OCI-LY1 (cell line): ENCODE measurements around the gene MACROD2.

Experiments
- EZH2 ChIP-seq: fragments of 200-600 bp; sonication (generic), shearing (Covaris generic); IDR thresholded peaks from 2 replicates; pipeline ENCODE4 v1.8.0; 2017; ENCODE audit warnings: borderline replicate concordance, mixed run types, mild to moderate bottlenecking, antibody characterized with exemption, low read length, moderate library complexity, mixed read lengths
- TF ChIP-seq, protein P1 (sequence below): fragments of 200-600 bp; sonication (generic), shearing (Covaris generic); IDR thresholded peaks from 2 replicates; pipeline ENCODE4 v1.5.1; 2017; ENCODE audit warnings: mild to moderate bottlenecking, antibody characterized with exemption, low read length, moderate library complexity, mixed read lengths

DNA sequence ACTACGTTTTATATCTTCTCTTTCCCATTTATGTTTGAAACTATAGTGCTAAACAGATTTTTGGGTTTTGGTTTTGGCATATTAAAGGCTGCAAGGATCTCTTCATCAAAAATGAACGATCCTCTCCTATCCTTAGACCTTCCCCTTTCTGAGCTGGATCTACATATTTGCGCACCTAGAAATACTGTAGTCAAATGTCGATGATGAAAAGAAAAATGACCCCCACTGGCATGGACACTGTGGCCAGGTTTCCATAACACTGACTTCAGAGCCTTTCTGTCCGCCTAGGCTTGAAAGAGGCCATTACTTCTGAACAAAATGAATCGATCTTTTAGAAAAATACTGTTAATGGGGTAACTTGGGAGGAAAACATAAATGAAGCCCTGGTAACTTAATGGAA lies 336.3 kb downstream of the MACROD2 start:
- TF ChIP-seq, protein P1, sequence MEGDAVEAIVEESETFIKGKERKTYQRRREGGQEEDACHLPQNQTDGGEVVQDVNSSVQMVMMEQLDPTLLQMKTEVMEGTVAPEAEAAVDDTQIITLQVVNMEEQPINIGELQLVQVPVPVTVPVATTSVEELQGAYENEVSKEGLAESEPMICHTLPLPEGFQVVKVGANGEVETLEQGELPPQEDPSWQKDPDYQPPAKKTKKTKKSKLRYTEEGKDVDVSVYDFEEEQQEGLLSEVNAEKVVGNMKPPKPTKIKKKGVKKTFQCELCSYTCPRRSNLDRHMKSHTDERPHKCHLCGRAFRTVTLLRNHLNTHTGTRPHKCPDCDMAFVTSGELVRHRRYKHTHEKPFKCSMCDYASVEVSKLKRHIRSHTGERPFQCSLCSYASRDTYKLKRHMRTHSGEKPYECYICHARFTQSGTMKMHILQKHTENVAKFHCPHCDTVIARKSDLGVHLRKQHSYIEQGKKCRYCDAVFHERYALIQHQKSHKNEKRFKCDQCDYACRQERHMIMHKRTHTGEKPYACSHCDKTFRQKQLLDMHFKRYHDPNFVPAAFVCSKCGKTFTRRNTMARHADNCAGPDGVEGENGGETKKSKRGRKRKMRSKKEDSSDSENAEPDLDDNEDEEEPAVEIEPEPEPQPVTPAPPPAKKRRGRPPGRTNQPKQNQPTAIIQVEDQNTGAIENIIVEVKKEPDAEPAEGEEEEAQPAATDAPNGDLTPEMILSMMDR = no peak
- no peak for TF ChIP-seq EZH2
